ENCODE data around the gene TNFAIP8L3. TPM values are rescaled to one million over a fixed set of nuclear protein-coding genes. Genes with fewer than 3 reads are reported as not detected.

TNFAIP8L3 gene
- total RNA-seq, 1 donor from 2014 or later, result not detected

GRCh38 chr15:51007131-51007666, 87.5 kb downstream of the TNFAIP8L3 start:
- Mint-ChIP-seq H3K9me3 (ENCODE audit: low read depth) (peaks cover 11% of the 10 kb centered on the region), H3K36me3 (ENCODE audit: insufficient read depth) (peaks cover 27% of the 10 kb centered on the region), H3K4me3 (ENCODE audit: low read depth) (no peak overlapping the region), H3K27me3 (no peaks in the 10 kb centered on the region), H3K27ac (no peak overlapping the region), H3K4me1 (ENCODE audit: low read depth) (peaks cover 3% of the 10 kb centered on the region)
- no peak for DNase-seq (ENCODE audit: low spot score, unreplicated experiment)
- TF ChIP-seq CTCF (IDR thresholded peaks at IDR 0.05; ENCODE audit: unreplicated experiment), result no peak

Other genes starting within 250 kb of the TNFAIP8L3 start
- 10.5 TPM in 2 replicates for gene AP4E1, start 186.2 kb downstream of the TNFAIP8L3 start, total RNA-seq
- not detected in 2 replicates for gene CYP19A1, start 243.7 kb upstream of the TNFAIP8L3 start, total RNA-seq
- gene GLDN, start 246.7 kb upstream of the TNFAIP8L3 start, total RNA-seq, result 0.12 and 0.18 TPM in 2 replicates